Kidney capillary endothelial cell (primary cell): ENCODE measurements around the gene CDC42.

Source experiments
- DNase-seq: peaks from one replicate; pipeline ENCODE4 v3.0.0-alpha.2; 2018; ENCODE audit warnings: low spot score

Gene CDC42

DNA sequence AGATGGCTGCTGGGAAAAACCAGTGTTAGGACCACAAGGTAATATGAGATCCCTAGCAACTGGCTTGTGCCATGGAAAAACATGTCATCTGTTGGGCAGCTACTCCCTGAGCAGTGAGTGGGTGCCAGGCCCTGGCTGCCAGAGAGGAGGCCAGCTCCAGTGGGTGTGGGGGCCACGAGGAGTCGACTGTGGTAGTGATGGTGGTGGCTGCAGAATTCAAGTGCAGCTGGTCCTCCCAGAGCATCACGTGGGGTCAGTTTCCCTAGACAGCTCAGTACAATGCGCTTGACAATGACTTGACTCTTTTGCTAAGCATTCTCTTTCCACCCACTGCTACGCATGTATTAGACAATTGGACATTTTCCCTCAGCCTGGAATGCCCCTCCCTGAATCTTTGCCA, 14.5 kb upstream of the CDC42 start:
- no peak for DNase-seq

DNA sequence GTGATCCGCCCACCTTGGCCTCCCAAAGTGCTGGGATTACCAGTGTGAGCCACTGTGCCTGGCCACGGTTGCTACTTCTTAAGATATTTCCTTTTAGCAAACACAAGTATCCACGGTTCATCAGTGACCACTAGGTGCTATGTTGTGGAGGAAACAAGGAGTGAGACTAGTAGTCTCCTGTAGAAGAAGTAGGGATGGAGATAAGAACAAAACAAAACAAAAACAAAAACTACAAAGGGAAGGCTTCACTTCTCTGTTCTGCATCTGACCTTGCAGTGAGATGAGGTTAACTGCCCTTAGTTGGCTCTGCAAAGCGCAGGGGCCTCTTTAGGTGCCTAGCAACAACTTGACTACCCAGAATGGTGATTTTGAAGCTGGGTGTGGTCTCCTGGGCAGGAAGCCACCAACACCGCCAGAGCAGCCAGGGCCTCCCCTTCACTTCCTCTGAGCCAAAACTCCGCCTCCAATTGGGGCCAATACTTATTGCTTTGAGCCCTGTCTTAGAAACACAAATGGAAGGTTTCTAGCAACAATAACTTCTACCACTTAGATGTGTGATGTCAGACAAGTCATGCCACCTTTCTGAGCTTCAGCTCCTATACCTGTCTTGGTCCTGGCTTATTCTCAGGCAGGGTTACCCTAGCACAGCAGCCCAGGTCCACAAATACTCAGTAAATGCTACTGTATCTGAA, 12.8 kb upstream of the CDC42 start:
- DNase-seq = no peak

DNA sequence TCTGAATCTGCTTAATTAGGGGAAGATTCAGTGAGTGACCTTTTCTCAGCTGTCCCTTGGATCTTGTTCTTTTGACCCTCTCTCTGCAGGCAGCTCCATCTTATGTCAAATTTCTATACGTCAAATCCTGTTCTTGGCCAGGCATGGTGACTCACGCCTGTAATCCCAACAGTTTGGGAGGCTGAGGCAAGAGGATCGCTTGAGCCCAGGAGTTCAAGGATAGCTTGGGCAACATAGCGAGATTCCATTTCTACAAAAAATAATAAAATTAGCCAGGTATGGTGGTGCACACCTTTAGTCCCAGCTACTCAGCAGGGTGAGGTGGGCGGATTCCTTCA, 12.3 kb upstream of the CDC42 start:
- DNase-seq = no peak

DNA sequence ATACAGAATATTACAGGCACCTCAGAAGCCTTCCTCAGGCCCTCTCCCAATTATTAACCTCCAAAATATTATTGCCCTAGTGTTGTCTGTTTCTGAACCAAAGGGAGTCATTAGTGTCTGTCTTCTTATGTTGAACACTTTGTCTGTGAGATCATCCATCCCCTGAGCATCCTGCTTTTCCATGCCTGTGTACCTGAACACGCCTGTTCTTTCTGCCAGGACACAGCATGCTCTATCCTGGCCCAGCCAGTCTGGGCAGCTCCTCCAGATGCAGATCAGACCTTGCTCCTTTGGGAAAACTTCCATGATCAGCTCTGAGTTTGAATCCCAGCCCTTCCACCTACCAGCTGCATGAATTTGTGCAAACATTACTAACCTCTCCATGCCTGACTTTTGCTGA, 11.0 kb upstream of the CDC42 start:
- DNase-seq = no peak

DNA sequence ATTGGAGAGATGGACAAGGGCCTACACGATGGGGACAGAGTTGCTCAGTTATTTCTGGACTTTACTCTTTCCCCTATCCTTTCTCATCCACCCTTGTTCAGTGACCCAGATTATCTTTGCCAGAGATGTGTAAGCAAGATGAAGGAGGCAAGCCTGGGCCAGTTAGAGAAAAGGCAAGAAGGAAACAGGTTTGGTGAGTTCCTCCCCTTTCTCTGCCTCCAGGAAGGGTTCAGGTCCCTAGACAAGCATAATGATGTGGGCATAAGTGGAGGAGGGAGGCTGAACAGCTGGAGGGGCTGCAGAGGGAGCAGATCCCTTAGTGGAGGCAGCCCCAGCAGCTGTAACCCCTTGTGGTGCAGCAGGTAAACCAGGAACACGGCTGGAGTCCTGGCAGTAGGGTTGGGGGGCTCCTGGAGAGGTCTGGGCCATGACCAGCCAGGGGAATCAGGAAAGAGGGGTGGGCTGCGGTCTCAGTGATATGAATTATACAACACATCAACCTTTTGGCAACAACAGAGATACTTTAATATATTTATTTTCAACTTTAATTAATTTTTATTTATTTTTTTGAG, 9.2 kb upstream of the CDC42 start:
- DNase-seq = no peak

GRCh38 chr1:22044690-22045420, 7.7 kb upstream of the CDC42 start:
- no peak for DNase-seq

- no peak for DNase-seq
These were observed 6.8 kb upstream of the CDC42 start for GRCh38 chr1:22045604-22046228.

DNA sequence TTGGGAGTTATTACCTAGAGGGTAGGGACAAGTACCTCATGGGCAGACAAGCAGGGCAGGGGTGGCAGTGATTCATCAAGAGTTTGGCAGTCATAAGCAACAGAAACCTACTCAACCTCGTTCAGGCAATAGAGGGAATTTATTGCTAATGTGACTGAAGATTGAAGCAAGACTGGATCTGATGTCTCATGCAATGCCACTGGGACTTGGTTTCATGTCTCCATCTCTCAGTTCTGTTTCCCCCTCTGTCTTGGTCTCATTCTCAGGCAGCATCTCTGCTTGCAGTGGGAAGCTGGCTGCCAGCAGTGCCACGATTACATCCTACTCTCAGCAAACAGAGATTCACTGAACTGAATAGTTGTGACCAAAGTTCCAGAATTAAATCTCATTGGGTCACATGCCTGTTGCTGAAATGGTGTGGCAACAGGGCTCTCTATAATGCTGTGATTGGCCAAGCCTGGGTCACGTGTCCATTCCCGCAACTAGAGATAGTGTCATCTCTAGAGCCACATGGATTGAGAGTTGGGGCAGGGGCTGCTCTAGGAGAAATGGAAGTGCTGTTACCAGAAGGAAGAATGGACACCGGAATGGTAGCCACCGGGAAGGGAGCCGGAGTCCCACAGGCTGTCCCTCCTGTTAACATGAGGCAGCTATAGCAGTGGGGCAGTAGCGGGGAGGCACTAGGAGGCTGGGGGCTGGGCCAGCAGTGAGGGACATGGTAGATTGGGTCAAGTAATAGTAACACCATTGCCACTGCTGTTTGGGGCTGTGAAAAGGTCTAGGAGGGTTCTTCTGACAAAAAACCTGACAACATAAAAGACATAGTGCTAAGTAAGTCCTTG, 3.9 kb upstream of the CDC42 start:
- DNase-seq = no peak

DNA sequence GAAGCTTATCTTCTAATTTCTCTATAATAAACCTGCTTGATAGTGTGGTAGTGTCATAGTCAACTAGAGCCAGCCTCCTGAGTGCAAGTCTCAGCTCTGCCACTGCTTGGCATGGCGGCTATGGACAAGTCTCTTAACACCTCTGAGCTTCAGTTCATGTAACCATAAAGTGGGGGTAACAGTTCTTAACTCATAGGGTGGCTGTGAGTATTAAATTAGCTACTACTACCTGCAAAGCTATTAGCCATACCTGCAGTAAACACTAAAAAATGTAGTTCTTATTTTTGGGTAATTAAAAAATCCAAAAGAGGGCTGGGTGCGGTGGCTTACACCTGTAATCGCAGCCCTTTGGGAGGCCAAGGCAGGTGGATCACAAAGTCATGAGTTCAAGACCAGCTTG, 2.2 kb upstream of the CDC42 start:
- no peak for DNase-seq

- no peak for DNase-seq
These were observed 848 bp upstream of the CDC42 start for GRCh38 chr1:22051607-22052114.

GRCh38 chr1:22053017-22053860, 730 bp downstream of the CDC42 start:
- peak; percentile 51 for DNase-seq

DNA sequence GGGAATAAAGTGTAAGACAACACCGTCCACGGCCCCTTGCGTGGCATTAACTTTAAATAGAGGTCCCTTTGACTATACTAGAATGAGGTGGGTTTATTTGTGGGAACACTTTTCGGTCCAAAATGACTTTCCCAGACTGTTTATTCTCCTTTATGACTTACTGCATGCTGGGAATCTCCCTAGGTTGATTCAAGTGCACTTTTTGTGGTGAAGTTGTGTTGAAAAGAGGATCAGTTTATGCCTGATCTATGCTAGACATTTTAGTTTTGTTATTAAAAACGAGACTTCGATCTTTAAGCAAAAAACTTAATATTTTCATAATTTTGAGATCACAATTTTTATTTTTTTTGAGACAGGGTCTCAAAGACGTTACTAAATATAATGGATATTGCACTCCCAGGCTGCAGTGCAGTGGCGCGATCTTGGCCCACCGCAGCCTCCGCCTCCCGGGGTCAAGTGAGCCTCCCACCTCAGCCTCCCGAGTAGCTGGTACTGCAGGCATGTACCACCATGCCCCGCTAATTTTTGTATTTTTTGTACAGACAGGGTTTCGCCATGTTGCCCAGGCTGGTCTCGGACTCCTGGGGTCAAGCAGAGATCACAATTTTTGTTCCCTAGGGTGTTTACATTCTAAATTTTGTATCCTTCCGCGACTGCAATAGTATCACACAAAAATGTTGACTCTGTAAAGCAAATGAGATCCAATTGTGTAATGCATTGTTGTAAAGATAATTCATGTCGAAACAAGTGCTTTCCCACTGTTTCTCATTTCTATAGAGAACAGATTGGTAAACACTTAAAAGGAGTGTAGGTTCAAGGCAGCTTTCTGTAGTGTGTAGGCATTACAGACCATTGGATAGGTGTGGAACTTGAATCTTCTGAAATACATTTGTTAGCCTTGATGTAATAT, 1.6 kb downstream of the CDC42 start:
- DNase-seq = no peak

DNA sequence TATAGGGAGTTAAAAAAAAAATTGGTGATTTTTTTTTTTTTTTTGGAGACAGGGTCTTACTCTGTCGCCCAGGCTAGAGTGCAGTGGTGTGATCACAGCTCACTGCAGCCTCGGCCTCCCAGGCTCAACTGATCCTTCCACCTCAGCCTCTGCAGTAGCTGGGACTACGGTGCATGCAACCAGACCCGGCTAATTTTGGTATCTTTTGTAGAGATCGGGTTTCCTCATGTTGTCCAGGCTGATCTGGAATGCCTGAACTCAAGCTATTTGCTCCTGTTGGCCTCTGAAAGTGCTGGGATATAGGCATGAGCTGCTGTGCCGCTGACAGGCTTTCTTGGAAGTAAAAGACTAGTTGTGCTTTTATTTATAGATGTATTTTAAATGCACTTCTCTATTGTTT, 3.0 kb downstream of the CDC42 start:
- no peak for DNase-seq

GRCh38 chr1:22056043-22056442, 3.5 kb downstream of the CDC42 start:
- DNase-seq = no peak

DNA sequence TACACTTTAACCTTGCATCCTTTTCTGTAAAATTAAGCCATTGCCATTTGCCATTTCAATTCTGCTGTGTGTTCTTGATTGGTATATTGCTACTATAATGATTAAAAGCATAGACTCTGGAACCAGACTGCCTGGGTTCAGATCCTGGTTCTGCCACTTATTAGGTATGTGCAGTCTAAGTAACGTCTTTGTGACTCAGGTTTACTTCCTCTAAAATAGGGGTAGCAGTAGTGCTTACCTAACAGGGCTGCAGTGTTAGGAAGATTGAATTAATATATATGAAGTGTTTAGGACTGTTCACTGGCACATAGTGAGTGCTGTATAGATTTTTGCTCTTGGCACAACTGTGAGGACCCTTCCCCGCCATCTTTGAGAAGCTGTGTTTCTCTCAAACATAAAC, 4.4 kb downstream of the CDC42 start:
- DNase-seq = no peak

DNA sequence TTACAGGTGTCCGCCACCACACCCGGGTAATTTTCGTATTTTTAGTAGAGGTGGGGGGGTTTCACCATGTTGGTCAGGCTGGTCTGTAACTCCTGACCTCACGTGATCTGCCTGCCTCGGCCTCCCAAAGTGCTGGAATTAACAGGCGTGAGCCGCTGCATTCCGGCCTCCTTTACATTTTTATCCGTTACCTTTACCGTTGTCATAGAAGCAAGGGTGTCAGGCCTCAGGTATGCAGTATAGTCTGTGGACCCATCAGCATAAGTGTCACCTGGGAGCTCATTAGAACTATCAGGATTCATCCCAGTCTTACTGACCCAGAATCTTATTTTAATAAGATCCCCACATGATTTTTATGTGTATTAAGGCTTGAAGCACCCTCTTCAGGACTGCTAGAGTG, 5.4 kb downstream of the CDC42 start:
- DNase-seq = no peak

DNA sequence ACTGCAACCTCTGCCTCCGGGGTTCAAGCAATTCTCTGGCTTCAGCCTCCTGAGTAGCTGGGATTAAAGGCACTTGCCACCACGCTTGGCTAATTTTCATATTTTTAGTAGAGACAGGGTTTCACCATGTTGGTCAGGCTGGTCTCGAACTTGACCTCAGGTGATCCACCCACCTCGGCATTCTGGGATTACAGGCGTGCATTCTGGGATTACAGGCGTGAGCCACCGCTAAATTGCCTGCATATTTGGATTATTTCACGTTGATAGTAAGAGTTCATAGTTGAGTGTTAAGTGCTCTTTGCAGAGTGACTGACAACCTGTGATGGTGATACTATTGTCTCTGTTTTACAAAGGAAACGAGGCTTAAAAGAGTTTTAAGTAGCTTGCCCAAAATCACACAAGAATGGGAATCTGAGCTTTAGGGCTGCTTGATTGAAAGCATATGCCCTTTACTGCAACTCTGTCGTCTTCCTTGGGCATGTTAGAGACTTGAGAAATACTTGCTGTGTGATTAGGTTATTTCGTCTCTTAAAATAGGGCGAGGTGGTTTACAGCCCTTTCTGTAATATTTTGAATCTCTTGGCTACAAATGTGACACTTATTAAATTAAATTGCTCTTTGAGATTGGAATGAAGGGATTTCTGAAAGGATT, 12.4 kb downstream of the CDC42 start:
- no peak for DNase-seq

DNA sequence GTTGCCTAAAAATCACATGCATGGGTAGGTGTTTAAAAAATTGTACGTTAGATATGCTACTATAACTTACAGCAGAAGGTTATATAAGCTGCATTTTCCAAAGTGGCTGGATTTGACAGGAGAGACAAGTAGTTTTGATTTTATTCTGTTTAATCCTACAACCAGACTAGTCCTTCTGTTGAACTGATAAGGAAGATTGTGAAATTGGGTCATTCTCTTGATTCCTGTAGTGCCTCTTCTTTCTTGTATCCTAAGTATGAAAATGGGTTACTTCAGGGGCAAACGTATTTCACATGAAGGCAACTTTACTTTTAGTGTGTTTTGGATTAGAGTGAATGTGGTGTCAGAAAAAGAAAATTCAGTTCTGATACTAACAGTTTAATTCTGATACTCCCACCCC, 19.0 kb downstream of the CDC42 start:
- DNase-seq = no peak

GRCh38 chr1:22074803-22075202, 22.3 kb downstream of the CDC42 start:
- no peak for DNase-seq

GRCh38 chr1:22075718-22076117, 23.2 kb downstream of the CDC42 start:
- no peak for DNase-seq
